ENCODE data around the gene POLDIP2.

Gene POLDIP2

GRCh38 chr17:28315846-28316705 is 41.3 kb downstream of the POLDIP2 start:
- DNase-seq = no peak

- DNase-seq = no peak
Measured at GRCh38 chr17:28313841-28314240, 43.5 kb downstream of the POLDIP2 start.

GRCh38 chr17:28306954-28307401 is 50.3 kb downstream of the POLDIP2 start:
- DNase-seq = no peak

GRCh38 chr17:28298449-28298848 is 58.9 kb downstream of the POLDIP2 start:
- no peak for DNase-seq
